ENCODE results near the gene TYMS. TPM values are rescaled to one million over a fixed set of nuclear protein-coding genes. Genes with fewer than 3 reads are reported as not detected.

Gene TYMS
- total and polyA plus RNA-seq, 10 of the 15 experiments (the other 5 are each of a cell fraction or from before 2014, with no cell fraction given) = 34.8 to 524 (median 219) TPM

DNA sequence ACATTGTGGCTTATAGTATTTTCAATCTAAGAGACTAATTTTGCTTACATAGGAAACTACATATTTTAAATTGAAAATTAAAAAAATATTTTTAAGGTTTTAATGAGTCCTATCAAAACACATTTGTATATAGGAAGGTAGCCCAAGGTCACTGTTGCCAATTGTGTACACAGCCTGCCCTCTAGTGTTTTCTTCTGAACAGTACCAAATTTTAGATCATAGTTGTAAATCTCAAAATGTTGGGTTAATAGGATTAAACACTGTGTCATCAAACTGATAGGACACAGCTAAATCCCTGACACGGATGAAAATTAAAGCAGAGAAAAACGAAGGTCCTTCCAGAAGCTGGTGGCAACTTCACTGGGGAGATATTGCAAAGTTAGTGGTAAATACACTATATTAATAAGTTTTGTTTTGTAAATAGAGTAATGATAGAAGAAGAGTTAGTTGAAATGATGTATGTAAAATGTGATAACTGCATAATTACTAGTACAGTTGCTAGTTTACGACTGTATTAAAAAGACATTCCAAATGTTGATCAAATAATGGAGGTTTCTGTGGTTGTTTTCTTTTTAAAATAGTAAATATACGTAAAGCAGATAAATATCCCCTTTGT, 41.0 kb upstream of the TYMS start:
- Histone ChIP-seq H3K9me3 (replicated peaks; ENCODE audit: control insufficient read depth, insufficient read depth, low read length) (no peaks in the 10 kb centered on the region), H3K9ac (ENCODE audit: control insufficient read depth, insufficient read depth, low read length) (no peak overlapping the region), H3K4me3 (no peak overlapping the region), H3K79me2 (ENCODE audit: control insufficient read depth, insufficient read depth, low read length) (no peaks in the 10 kb centered on the region), H3K36me3 (ENCODE audit: control insufficient read depth in 2 of 2, insufficient read depth in 2 of 2, low read length in 1 of 2) (no peaks in the 10 kb centered on the region), H3K27me3 (replicated peaks in 1 of 2; ENCODE audit: control insufficient read depth in 2 of 2, insufficient read depth in 2 of 2, low read length in 1 of 2) (no peaks in the 10 kb centered on the region), H3K4me2 (ENCODE audit: control insufficient read depth, insufficient read depth) (no peak overlapping the region), H4K20me1 (ENCODE audit: control insufficient read depth, insufficient read depth) (no peaks in the 10 kb centered on the region), H2AFZ (ENCODE audit: control insufficient read depth, low read depth, low read length) (no peak overlapping the region), H3K4me1 (ENCODE audit: control insufficient read depth, insufficient read depth, low read length) (no peaks in the 10 kb centered on the region), H3K27ac (ENCODE audit: control insufficient read depth, insufficient read depth) (no peak overlapping the region)
- ATAC-seq (peak; percentile 72), DNase-seq (ENCODE audit: low read depth, low spot score) (no peak), FAIRE-seq (peak; percentile 71)
- SMC1A ChIA-PET (ENCODE audit: uncharacterized antibody, unreplicated experiment) = interaction anchor here (1.4 to 2.9 kb wide), 4 partner anchors 8 to 457 kb away, joined by 3 to 17 read pairs (median 6); no protein-coding TSS in a partner anchor
- RAD21 ChIA-PET (ENCODE audit: unreplicated experiment) = interaction anchor here (0.7 to 1.9 kb wide), 6 partner anchors 92 to 354 kb away, joined by 3 to 10 read pairs (median 4); no protein-coding TSS in a partner anchor
- in situ Hi-C loops (cut with MboI) = loop anchor here (10.0 kb wide), 1 partner anchor 332 kb away; no protein-coding TSS in a partner anchor
- POLR2A ChIA-PET = no interaction called here
- no TSS peak for BruUV-seq (replicated peaks)
- CTCF ChIA-PET = interaction anchor here (1.0 to 2.5 kb wide), 8 partner anchors 9 to 354 kb away, joined by 3 to 13 read pairs (median 4); no protein-coding TSS in a partner anchor
- WGBS (ENCODE audit: insufficient coverage, insufficient replicate concordance, low lambda C conversion rate, missing lambda C conversion rate) = 13% methylated on average over 4 of the region's 4 CpGs
- intact Hi-C loops (cut with micrococcal nuclease; ENCODE audit: unreplicated experiment) = loop anchor here (5.0 kb wide), 3 partner anchors 119 to 349 kb away; partner anchors contain the start of gene THOC1
- TF ChIP-seq WRNIP1 (IDR thresholded peaks at IDR 0.05; ENCODE audit: borderline replicate concordance, low read depth, low read length) (no peak), IRF4 (IDR thresholded peaks at IDR 0.05; ENCODE audit: low read depth, low read length) (no peak), CEBPB (IDR thresholded peaks at IDR 0.05; ENCODE audit: borderline replicate concordance in 1 of 2, low read depth in 2 of 2, low read length in 2 of 2) (no peak), ZSCAN29 (IDR thresholded peaks at IDR 0.05) (no peak), CBX3 (IDR thresholded peaks at IDR 0.05; ENCODE audit: borderline replicate concordance, low read depth) (no peak), EED (IDR thresholded peaks at IDR 0.05; ENCODE audit: low read depth) (no peak), EGR1 (IDR thresholded peaks at IDR 0.05; ENCODE audit: borderline replicate concordance in 1 of 2, low read depth in 2 of 2, low read length in 2 of 2) (no peak), E4F1 (IDR thresholded peaks at IDR 0.05; ENCODE audit: borderline replicate concordance, partially characterized antibody) (no peak), SMC3 (IDR thresholded peaks at IDR 0.05; ENCODE audit: borderline replicate concordance, low read length) (peak; percentile 67; the same call in 1 of the 2 replicates), TCF12 (IDR thresholded peaks at IDR 0.05; ENCODE audit: low read depth, low read length) (no peak)
- TF ChIP-seq, protein P1, sequence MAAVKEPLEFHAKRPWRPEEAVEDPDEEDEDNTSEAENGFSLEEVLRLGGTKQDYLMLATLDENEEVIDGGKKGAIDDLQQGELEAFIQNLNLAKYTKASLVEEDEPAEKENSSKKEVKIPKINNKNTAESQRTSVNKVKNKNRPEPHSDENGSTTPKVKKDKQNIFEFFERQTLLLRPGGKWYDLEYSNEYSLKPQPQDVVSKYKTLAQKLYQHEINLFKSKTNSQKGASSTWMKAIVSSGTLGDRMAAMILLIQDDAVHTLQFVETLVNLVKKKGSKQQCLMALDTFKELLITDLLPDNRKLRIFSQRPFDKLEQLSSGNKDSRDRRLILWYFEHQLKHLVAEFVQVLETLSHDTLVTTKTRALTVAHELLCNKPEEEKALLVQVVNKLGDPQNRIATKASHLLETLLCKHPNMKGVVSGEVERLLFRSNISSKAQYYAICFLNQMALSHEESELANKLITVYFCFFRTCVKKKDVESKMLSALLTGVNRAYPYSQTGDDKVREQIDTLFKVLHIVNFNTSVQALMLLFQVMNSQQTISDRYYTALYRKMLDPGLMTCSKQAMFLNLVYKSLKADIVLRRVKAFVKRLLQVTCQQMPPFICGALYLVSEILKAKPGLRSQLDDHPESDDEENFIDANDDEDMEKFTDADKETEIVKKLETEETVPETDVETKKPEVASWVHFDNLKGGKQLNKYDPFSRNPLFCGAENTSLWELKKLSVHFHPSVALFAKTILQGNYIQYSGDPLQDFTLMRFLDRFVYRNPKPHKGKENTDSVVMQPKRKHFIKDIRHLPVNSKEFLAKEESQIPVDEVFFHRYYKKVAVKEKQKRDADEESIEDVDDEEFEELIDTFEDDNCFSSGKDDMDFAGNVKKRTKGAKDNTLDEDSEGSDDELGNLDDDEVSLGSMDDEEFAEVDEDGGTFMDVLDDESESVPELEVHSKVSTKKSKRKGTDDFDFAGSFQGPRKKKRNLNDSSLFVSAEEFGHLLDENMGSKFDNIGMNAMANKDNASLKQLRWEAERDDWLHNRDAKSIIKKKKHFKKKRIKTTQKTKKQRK (IDR thresholded peaks at IDR 0.05; ENCODE audit: low read depth, low read length) = no peak
- TF ChIP-seq, protein P2, sequence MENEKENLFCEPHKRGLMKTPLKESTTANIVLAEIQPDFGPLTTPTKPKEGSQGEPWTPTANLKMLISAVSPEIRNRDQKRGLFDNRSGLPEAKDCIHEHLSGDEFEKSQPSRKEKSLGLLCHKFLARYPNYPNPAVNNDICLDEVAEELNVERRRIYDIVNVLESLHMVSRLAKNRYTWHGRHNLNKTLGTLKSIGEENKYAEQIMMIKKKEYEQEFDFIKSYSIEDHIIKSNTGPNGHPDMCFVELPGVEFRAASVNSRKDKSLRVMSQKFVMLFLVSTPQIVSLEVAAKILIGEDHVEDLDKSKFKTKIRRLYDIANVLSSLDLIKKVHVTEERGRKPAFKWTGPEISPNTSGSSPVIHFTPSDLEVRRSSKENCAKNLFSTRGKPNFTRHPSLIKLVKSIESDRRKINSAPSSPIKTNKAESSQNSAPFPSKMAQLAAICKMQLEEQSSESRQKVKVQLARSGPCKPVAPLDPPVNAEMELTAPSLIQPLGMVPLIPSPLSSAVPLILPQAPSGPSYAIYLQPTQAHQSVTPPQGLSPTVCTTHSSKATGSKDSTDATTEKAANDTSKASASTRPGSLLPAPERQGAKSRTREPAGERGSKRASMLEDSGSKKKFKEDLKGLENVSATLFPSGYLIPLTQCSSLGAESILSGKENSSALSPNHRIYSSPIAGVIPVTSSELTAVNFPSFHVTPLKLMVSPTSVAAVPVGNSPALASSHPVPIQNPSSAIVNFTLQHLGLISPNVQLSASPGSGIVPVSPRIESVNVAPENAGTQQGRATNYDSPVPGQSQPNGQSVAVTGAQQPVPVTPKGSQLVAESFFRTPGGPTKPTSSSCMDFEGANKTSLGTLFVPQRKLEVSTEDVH (IDR thresholded peaks at IDR 0.05; ENCODE audit: low read depth, partially characterized antibody) = no peak

All from GM12878 (cell line).